ENCODE measurements around the gene MSLN. TPM values are rescaled to one million over a fixed set of nuclear protein-coding genes. Genes with fewer than 3 reads are reported as not detected.
"Not testable (repeated sequence)": the region's sequence is repeated elsewhere in the genome, so short reads cannot be mapped to it uniquely, and the experiment has no call there.

The MSLN gene
- total RNA-seq, result under 0.01 and 1.2 TPM in 2 replicates

GRCh38 chr16:760545-761343, at the start of gene MSLN:
Gene MSLN (plus strand): TSS chr16:760734. CDS start chr16:762681, 1,947 bp downstream.
- TF ChIP-seq CTCF (IDR thresholded peaks at IDR 0.05; ENCODE audit: extremely low read depth, low read depth, low read length), result no peak
- Histone ChIP-seq H4K20me1 (ENCODE audit: insufficient read depth, low read length) (no peaks in the 10 kb centered on the region), H3K4me3 (ENCODE audit: insufficient read depth, low read length) (no peak within 1 kb of the TSS), H3K4me2 (ENCODE audit: insufficient read depth, low read length) (no peak within 1 kb of the TSS), H3K9me3 (ENCODE audit: low read depth, low read length) (no peaks in the 10 kb centered on the region), H3K4me1 (ENCODE audit: insufficient read depth, low read length) (no peaks in the 10 kb centered on the region), H3K27me3 (ENCODE audit: insufficient read depth, low read length) (no peaks in the 10 kb centered on the region), H3K36me3 (ENCODE audit: insufficient read depth, low read length) (no peaks in the 10 kb centered on the region), H3K79me2 (ENCODE audit: insufficient read depth, low read length) (no peaks in the 10 kb centered on the region), H2AFZ (ENCODE audit: low read length) (no peak within 1 kb of the TSS), H3K27ac (ENCODE audit: low read depth, low read length) (no peak within 1 kb of the TSS)
- no peak for DNase-seq (ENCODE audit: insufficient read length, low spot score, missing footprints)

GRCh38 chr16:711084-711483, 49.5 kb upstream of the MSLN start:
- Histone ChIP-seq H3K36me3 (ENCODE audit: insufficient read depth, low read length) (no peaks in the 10 kb centered on the region), H4K20me1 (ENCODE audit: insufficient read depth, low read length) (peaks cover 4% of the 10 kb centered on the region), H3K4me2 (ENCODE audit: insufficient read depth, low read length) (no peak overlapping the region), H3K9me3 (ENCODE audit: low read depth, low read length) (no peaks in the 10 kb centered on the region), H3K27me3 (ENCODE audit: insufficient read depth, low read length) (peaks cover 36% of the 10 kb centered on the region), H3K4me3 (ENCODE audit: insufficient read depth, low read length) (no peak overlapping the region), H3K4me1 (ENCODE audit: insufficient read depth, low read length) (peaks cover 13% of the 10 kb centered on the region), H3K79me2 (ENCODE audit: insufficient read depth, low read length) (no peaks in the 10 kb centered on the region), H3K27ac (ENCODE audit: low read depth, low read length) (no peak overlapping the region), H2AFZ (ENCODE audit: low read length) (no peak overlapping the region)
- no peak for TF ChIP-seq CTCF (IDR thresholded peaks at IDR 0.05; ENCODE audit: extremely low read depth, low read depth, low read length)
- DNase-seq (ENCODE audit: insufficient read length, low spot score, missing footprints), result no peak

- peaks cover 31% of the 10 kb centered on the region for H3K27me3 ChIP-seq (ENCODE audit: insufficient read depth, low read length)
- H3K79me2 ChIP-seq (ENCODE audit: insufficient read depth, low read length), result peaks cover 6% of the 10 kb centered on the region
- no peak overlapping the region for H3K4me3 ChIP-seq (ENCODE audit: insufficient read depth, low read length)
- H3K4me1 ChIP-seq (ENCODE audit: insufficient read depth, low read length), result peaks cover 18% of the 10 kb centered on the region
- peaks cover 9% of the 10 kb centered on the region for H4K20me1 ChIP-seq (ENCODE audit: insufficient read depth, low read length)
- TF ChIP-seq CTCF (IDR thresholded peaks at IDR 0.05; ENCODE audit: extremely low read depth, low read depth, low read length), result peak; percentile 82
- peak; percentile 100 for DNase-seq (ENCODE audit: insufficient read length, low spot score, missing footprints)
- no peak overlapping the region for H3K4me2 ChIP-seq (ENCODE audit: insufficient read depth, low read length)
- no peak overlapping the region for H2AFZ ChIP-seq (ENCODE audit: low read length)
- H3K36me3 ChIP-seq (ENCODE audit: insufficient read depth, low read length), result no peaks in the 10 kb centered on the region
- H3K27ac ChIP-seq (ENCODE audit: low read depth, low read length), result no peak overlapping the region
- no peaks in the 10 kb centered on the region for H3K9me3 ChIP-seq (ENCODE audit: low read depth, low read length)
Observed at GRCh38 chr16:711548-712320, 48.8 kb upstream of the MSLN start.

GRCh38 chr16:712740-713250, 47.7 kb upstream of the MSLN start:
- not testable (repeated sequence) for H3K27ac ChIP-seq (ENCODE audit: low read depth, low read length)

More at GRCh38 chr16:712740-713250, 47.7 kb upstream of the MSLN start:
- DNase-seq (ENCODE audit: insufficient read length, low spot score, missing footprints), result peak; percentile 98
- Histone ChIP-seq H3K4me2 (ENCODE audit: insufficient read depth, low read length) (peak overlapping the region; percentile 3), H3K27me3 (ENCODE audit: insufficient read depth, low read length) (peaks cover 24% of the 10 kb centered on the region), H3K4me1 (ENCODE audit: insufficient read depth, low read length) (peaks cover 18% of the 10 kb centered on the region)
- peak; percentile 56 for TF ChIP-seq CTCF (IDR thresholded peaks at IDR 0.05; ENCODE audit: extremely low read depth, low read depth, low read length)
- not testable (repeated sequence) for H3K4me3 ChIP-seq (ENCODE audit: insufficient read depth, low read length); H3K36me3 ChIP-seq (ENCODE audit: insufficient read depth, low read length); H3K79me2 ChIP-seq (ENCODE audit: insufficient read depth, low read length); H2AFZ ChIP-seq (ENCODE audit: low read length); H4K20me1 ChIP-seq (ENCODE audit: insufficient read depth, low read length); H3K9me3 ChIP-seq (ENCODE audit: low read depth, low read length)

Measured in osteoblast (primary cell).